ENCODE measurements around the gene CCDC201.

CCDC201 gene

GRCh38 chr7:45892407-45893035 is 19.6 kb upstream of the CCDC201 start:
- no peak for DNase-seq

- no peak for DNase-seq
These were observed 18.9 kb upstream of the CCDC201 start for GRCh38 chr7:45891462-45892402.

GRCh38 chr7:45890902-45891461 is 18.1 kb upstream of the CCDC201 start:
- no peak for DNase-seq

- DNase-seq, result no peak
These were observed 17.4 kb upstream of the CCDC201 start for GRCh38 chr7:45890125-45890901.

GRCh38 chr7:45889367-45890067 is 16.6 kb upstream of the CCDC201 start:
- no peak for DNase-seq

DNA sequence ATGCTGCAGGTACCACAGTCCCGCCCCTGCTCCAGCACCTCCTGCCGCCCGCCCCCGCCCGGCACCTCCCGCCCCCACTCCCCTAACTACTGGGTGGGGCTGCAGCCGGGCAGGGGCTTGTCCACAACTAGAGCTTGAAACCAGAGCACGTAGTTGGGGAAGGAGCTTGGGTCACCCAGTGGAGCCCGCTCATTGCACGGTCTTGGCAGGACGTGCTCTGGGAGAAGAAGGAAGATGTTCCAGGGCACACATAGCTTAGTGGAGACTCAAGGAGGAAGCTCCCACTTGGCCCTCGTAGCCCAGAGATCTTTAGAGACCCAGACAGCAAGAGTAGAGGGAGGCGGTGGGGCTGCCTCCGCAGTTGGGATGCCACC is 16.1 kb upstream of the CCDC201 start:
- no peak for DNase-seq

DNA sequence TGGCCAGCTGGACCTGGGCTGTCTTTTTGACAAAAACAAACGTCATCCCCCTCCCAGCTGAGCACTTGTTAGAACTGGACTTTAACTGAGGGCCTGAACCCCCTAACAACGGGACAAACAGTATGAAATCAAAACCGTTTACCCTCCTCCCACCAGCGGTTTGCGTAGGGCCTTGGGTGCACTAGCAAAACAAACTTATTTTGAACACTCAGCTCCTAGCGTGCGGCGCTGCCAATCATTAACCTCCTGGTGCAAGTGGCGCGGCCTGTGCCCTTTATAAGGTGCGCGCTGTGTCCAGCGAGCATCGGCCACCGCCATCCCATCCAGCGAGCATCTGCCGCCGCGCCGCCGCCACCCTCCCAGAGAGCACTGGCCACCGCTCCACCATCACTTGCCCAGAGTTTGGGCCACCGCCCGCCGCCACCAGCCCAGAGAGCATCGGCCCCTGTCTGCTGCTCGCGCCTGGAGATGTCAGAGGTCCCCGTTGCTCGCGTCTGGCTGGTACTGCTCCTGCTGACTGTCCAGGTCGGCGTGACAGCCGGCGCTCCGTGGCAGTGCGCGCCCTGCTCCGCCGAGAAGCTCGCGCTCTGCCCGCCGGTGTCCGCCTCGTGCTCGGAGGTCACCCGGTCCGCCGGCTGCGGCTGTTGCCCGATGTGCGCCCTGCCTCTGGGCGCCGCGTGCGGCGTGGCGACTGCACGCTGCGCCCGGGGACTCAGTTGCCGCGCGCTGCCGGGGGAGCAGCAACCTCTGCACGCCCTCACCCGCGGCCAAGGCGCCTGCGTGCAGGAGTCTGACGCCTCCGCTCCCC is 15.5 kb upstream of the CCDC201 start, which contains the start of gene IGFBP1:
TSS of gene IGFBP1 (plus strand) at position 304 of the 808 bp plus-strand sequence. CDS start at position 469, 165 bp downstream.
- DNase-seq, result no peak

GRCh38 chr7:45886931-45887667 is 14.2 kb upstream of the CCDC201 start:
- DNase-seq, result no peak

- no peak for DNase-seq
These were observed 12.5 kb upstream of the CCDC201 start for GRCh38 chr7:45885264-45885882.

- DNase-seq, result no peak
These were observed 11.3 kb upstream of the CCDC201 start for GRCh38 chr7:45884136-45884535.

- no peak for DNase-seq
These were observed 9.6 kb upstream of the CCDC201 start for GRCh38 chr7:45882465-45882810.

DNA sequence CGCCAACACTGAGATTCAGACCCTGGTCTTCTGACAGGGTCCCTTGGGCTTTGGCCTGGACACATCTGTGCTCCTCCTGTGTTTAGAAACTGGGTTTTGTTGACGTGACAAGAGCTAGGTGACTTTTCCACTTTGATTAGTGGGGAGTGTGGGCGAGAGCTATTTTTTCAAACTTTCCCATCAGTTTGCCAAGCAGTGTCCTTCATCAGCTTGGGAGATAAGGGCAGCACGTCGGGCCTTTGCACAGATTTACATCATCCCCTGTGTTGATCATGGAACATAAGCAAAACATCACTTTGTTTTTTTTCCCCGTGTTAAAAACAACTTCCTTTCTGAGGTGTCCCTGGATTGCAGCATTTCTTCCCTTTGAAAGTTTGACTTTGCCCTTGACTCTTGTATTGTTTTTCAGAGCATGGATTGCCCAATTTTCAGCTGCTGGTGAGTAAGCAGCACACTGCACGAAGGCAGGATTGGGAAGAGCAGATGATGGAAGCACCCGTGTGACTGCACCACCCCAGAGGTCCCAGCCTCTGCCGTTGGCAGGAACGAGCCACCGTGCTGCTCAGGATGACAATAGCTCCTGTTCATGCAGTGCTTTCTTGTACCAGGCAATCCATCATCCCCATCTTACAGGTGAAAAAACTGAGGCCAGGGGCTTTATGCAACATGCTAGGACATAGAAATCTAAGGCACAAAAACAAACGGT is 9.0 kb upstream of the CCDC201 start:
- no peak for DNase-seq

DNA sequence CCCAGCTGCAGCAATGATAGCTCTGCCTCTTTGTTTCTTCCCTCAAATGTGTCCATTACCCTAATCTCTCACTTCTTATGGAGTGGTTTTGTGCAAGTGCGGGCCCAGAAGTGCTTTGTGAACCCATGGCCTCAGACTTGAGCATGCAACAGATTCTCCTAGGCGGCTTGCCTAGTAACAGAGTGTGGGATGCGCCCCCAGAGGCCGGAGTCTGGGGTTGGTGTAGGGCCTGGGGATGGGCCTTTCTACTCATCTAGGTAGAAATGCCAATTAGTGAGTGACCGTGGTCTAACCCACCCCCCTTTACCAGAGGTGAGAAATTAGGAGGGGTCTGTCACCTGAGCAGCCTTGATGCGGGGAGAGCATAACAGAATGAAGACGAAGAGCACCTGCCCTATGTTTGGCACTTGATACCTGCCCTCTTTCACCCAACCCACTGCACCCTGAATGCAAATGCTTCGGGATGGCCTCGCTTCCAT is 8.4 kb upstream of the CCDC201 start:
- no peak for DNase-seq

- no peak for DNase-seq
These were observed 7.6 kb upstream of the CCDC201 start for GRCh38 chr7:45880433-45880860.

DNA sequence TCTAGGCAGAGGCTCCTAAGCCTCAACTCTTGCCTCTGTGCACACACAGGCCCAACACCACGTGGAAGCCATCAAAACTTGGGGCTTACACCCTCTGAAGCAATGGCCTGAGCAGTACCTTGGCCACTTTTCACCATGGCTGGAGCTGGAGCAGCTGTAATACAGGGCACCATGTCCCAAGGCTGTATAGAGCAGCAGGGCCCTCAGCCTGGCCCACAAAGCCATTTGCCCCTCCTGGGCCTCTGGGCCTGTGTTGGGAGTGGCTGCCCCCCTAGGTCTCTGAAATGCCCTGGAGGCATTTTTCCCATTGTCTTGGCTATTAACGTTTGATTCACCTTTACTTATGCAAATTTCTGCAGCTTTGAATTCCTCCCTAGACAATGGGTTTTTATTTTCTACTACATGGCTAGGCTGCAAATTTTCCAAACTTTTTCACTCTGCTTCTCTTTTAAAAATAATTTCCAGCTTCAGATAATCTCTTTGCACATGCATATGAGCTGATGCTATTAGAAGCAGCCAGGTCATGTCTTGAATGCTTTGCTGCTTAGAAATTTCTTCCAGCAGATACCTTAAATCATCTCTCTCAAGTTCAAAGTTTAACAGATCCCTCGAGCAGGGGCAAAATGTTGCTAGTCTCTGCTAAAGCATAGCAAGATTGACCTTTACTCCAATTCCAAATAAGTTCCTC is 5.7 kb upstream of the CCDC201 start:
- no peak for DNase-seq

GRCh38 chr7:45876519-45876918 is 3.6 kb upstream of the CCDC201 start:
- DNase-seq, result no peak

GRCh38 chr7:45874408-45875131 is 1.7 kb upstream of the CCDC201 start:
- no peak for DNase-seq

DNA sequence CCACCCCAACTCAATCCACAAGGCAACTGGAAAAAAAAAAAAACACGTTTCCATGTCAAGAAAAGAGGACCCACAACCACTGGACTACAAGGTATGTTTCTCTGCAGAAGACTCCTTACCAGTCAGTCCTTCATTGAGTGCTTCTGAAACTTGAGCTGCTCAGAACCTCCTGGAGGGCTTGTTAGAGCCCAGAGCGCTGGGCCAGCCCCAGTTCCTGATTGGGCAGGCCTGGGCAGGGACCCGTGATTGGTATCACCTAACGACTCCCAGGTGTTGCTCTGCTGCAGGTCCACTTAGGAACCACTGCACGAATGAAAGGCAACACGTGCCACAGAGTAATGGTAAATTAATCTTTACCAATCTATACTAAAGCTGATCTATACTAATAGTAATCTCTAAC is 473 bp upstream of the CCDC201 start:
- DNase-seq, result no peak
